Measurements from ENCODE around the gene MYOM1.

Gene MYOM1

GRCh38 chr18:3233433-3234168, 13.8 kb upstream of the MYOM1 start:
- no peak for DNase-seq (ENCODE audit: low spot score)
- in situ Hi-C loops (cut with MboI; ENCODE audit: low sequenced_read_pairs, unreplicated experiment) = no loop called here
- TF ChIP-seq CTCF (IDR thresholded peaks at IDR 0.05; ENCODE audit: borderline replicate concordance, control extremely low read depth, extremely low read depth, insufficient read depth, missing control alignments) = no peak

GRCh38 chr18:3233004-3233403, 13.2 kb upstream of the MYOM1 start:
- in situ Hi-C loops (cut with MboI; ENCODE audit: low sequenced_read_pairs, unreplicated experiment) = no loop called here
- TF ChIP-seq CTCF (IDR thresholded peaks at IDR 0.05; ENCODE audit: borderline replicate concordance, control extremely low read depth, extremely low read depth, insufficient read depth, missing control alignments) = no peak
- no peak for DNase-seq (ENCODE audit: low spot score)

- in situ Hi-C loops (cut with MboI; ENCODE audit: low sequenced_read_pairs, unreplicated experiment) = no loop called here
- DNase-seq (ENCODE audit: low spot score) = no peak
- no peak for TF ChIP-seq CTCF (IDR thresholded peaks at IDR 0.05; ENCODE audit: borderline replicate concordance, control extremely low read depth, extremely low read depth, insufficient read depth, missing control alignments)
Observed at GRCh38 chr18:3230401-3231334, 10.9 kb upstream of the MYOM1 start.

- in situ Hi-C loops (cut with MboI; ENCODE audit: low sequenced_read_pairs, unreplicated experiment) = no loop called here
- no peak for DNase-seq (ENCODE audit: low spot score)
- TF ChIP-seq CTCF (IDR thresholded peaks at IDR 0.05; ENCODE audit: borderline replicate concordance, control extremely low read depth, extremely low read depth, insufficient read depth, missing control alignments) = no peak
Observed at GRCh38 chr18:3226048-3226447, 6.3 kb upstream of the MYOM1 start.

- DNase-seq (ENCODE audit: low spot score) = no peak
- in situ Hi-C loops (cut with MboI; ENCODE audit: low sequenced_read_pairs, unreplicated experiment) = no loop called here
- no peak for TF ChIP-seq CTCF (IDR thresholded peaks at IDR 0.05; ENCODE audit: borderline replicate concordance, control extremely low read depth, extremely low read depth, insufficient read depth, missing control alignments)
Observed at GRCh38 chr18:3225588-3225987, 5.8 kb upstream of the MYOM1 start.

- in situ Hi-C loops (cut with MboI; ENCODE audit: low sequenced_read_pairs, unreplicated experiment) = no loop called here
- no peak for DNase-seq (ENCODE audit: low spot score)
Observed at GRCh38 chr18:3224223-3224622, 4.5 kb upstream of the MYOM1 start.

More at GRCh38 chr18:3224223-3224622, 4.5 kb upstream of the MYOM1 start:
- no peak for TF ChIP-seq CTCF (IDR thresholded peaks at IDR 0.05; ENCODE audit: borderline replicate concordance, control extremely low read depth, extremely low read depth, insufficient read depth, missing control alignments)
